ENCODE measurements around the gene HNRNPC.

DNA sequence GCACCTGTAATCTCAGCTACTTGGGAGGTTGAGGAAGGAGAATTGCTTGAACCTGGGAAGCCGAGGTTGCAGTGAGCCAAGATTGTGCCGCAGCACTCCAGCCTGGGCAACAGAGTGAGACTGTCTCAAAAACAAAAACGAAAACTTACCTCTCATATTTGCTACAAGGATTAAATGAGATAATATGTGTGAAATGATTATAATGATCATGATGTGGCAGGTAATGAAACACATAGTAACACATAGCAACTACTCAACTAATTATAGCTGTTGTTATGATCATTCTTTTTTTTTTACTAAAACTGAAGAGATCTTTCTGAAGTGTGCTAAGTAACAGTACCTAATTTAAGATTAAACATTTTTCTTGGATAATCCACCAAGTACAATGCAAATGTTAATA lies 40.7 kb upstream of the HNRNPC start:
- TF ChIP-seq CTCF (IDR thresholded peaks at IDR 0.05; ENCODE audit: insufficient read depth, low read length, poor library complexity, severe bottlenecking) (no peak), EZH2phosphoT487 (conservative IDR thresholded peaks at IDR 0.05; ENCODE audit: low read length) (no peak)

All from SU-DHL-6 (cell line).